COLO668 (cell line): ENCODE measurements around the gene GOPC.

Experiments used
- DNase-seq: peaks from one replicate; lab custom pipeline; 2025; ENCODE audit not compliant: unreplicated experiment; lab: John Stamatoyannopoulos, UW

Gene GOPC

GRCh38 chr6:117597755-117598154, 4.6 kb downstream of the GOPC start:
- no peak for DNase-seq

- no peak for DNase-seq
Observed at GRCh38 chr6:117595099-117595923, 7.0 kb downstream of the GOPC start.

DNA sequence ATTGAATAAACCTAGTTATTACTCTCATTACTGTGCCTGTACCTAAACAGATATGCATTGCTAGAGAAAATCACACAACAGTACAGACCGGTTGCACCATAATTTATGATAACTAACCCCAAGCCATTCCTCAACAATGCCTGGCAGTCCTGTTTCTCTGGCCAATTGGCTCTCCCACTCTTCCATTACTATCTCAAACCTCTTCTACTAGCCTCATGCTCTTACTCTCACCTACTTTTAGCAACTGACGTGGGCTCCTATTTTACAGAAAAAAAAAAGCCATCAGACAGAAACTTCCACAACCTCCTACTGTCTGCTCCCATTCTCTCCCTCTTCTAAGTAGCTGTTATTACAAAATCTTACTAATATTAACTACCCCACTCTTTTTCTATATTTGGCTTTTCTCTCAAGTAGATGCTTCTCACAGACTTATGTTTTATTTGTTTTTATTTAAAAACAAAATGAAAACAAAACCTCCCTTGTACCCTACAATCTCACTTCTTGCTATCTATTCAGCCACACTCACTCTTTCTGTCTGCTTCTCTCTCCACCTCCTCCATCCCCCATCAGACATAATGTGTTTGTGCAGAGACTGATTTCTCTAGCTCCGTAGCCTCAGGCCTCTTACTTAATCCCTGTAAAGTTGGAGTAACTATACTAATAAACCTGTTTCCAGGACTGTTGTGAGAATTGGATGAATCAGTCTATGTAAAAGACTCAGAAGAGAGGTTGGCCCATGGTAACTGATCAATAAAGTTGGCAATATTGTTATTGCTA, 9.1 kb downstream of the GOPC start:
- no peak for DNase-seq

- no peak for DNase-seq
Observed at GRCh38 chr6:117591405-117591804, 10.9 kb downstream of the GOPC start.

DNA sequence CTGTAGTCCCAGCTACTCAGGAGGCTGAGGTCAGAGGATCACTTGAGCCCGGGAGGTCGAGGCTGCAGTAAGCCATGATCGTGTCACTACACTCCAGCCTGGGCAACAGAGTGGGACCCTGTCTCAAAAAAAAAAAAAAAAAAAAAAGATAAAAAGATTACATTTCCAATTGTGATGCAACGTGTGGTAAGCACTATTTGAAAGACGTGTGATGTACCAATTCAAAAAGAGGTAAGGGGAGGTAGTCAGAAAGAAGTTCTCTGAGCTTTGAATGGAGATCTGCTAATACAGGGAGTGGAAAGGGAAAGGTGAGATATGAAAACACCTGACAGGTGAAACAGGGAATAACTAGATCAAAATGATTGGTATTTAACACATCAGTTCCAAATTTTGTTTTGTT, 11.9 kb downstream of the GOPC start:
- DNase-seq = no peak

- no peak for DNase-seq
Observed at GRCh38 chr6:117585647-117586046, 16.7 kb downstream of the GOPC start.

- no peak for DNase-seq
Observed at GRCh38 chr6:117574198-117574597, 28.1 kb downstream of the GOPC start.

- DNase-seq = no peak
Observed at GRCh38 chr6:117573006-117573680, 29.2 kb downstream of the GOPC start.

- DNase-seq = no peak
Observed at GRCh38 chr6:117568831-117569410, 33.4 kb downstream of the GOPC start.

- DNase-seq = no peak
Observed at GRCh38 chr6:117568247-117568646, 34.1 kb downstream of the GOPC start.

- no peak for DNase-seq
Observed at GRCh38 chr6:117564681-117565080, 37.6 kb downstream of the GOPC start.

GRCh38 chr6:117561128-117561527, 41.2 kb downstream of the GOPC start:
- DNase-seq = no peak

DNA sequence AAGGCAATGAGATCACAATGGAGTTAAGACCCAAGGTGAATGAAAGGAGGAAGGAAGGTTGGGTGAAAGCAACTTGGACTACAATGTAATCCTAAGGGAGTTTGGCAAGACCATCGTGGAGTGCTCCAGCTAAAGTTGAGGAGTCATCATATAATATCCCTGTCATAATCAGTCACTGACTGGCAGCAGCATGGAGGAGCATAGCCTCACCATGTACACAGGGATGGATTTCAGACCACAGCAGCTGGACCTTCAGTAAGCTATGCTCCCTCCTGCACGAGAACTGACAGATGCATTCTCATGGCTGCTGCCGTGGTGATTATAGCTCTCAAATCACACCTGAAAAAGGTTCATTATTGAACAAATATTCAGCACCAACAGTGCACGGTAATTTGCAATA, 43.0 kb downstream of the GOPC start:
- DNase-seq = no peak

DNA sequence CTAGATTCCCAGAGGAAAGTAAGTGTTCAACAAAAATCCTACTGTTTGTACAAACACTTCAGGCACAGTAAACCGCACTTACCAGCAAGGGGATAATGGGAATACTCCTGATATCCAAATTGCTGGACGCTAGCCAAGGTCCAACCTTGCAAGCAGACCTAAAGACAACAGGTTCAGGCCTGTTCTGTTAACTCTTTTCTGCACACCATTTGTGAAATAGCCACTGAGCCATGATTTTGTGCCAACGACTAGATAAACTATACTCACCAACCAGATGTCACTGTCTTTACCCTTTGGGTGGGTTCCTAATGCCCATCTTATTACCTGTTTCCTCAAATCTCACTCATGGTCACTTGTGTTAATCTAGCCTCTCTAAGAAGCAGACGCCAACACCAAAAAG, 43.5 kb downstream of the GOPC start:
- no peak for DNase-seq

DNA sequence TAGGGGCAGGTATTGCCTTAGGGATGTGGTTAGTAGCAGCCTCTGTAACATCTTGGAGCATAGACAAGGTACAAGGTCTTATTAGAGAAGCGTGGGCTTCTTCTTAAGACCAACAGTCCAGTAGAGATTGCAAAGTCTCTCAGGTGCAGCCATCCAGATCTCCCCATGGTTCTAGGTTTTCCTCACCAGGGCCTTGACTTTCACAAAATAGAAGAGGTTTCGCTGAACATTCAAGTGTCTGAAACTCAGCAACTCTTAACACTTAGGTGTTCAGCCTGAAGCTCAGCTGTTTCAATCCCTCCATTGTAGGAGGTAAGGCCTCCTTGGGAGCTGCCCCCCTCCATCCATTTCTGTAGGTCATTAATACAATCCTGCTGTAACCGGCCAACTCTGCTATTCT, 44.4 kb downstream of the GOPC start:
- no peak for DNase-seq

GRCh38 chr6:117555882-117556498, 46.3 kb downstream of the GOPC start:
- DNase-seq = peak; percentile 18

DNA sequence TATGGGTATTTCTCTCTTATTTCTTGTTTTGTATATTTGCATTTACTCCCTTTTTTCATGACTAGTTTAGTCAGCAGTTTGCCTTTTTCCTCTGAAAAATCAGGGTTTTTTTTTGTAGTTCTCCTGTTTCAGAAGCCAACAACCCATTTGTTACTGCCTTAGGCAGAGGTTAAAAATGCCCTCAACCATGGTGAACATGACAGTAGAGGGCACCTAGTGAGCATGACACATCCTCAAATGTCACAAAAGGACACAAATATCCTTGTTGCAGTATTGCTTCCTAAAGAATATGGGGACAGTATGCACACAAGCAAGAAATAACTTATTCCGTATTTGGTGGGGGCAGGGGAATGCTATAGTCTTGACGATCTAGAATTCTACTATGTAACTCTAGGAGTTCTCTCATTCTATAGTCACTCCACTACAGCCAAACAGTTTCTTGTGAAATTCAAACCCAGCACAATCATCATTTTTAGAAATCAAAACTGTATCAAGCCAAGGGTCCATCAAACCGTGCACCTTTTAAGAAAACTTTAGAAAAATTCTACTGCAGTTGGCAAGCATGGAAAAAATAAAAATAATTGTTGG, 47.0 kb downstream of the GOPC start:
- no peak for DNase-seq

DNA sequence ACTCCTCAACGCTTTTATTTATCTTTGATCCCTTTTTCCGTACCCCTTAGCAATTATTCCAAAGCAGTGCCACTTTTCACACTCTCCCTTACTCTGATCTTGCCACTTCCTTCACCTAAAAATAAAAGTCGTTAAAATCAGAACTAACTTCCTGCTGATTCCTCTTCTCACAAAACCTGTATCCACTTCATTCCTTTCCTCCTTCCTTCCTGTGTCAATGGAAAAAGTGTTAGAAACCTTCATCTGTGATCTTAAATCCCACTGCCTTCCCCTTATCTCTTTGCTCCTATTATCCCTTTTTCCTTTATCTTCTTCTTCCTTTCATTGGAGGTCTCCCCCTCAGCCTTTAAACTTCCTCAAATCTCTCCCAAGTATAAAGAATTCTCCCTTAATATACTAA, 49.2 kb downstream of the GOPC start:
- DNase-seq = no peak

GRCh38 chr6:117552618-117553017, 49.7 kb downstream of the GOPC start:
- DNase-seq = no peak

- no peak for DNase-seq
Observed at GRCh38 chr6:117550618-117551242, 51.6 kb downstream of the GOPC start.
